GM19043 (cell line): ENCODE measurements around the gene ARAP1.

Source experiments
- ATAC-seq: cut with Tn5 transposase; IDR thresholded peaks from one replicate; pipeline ENCODE4 v1.9.1; 2021; ENCODE audit warnings: low read depth; ENCODE audit not compliant: unreplicated experiment

ARAP1 gene

DNA sequence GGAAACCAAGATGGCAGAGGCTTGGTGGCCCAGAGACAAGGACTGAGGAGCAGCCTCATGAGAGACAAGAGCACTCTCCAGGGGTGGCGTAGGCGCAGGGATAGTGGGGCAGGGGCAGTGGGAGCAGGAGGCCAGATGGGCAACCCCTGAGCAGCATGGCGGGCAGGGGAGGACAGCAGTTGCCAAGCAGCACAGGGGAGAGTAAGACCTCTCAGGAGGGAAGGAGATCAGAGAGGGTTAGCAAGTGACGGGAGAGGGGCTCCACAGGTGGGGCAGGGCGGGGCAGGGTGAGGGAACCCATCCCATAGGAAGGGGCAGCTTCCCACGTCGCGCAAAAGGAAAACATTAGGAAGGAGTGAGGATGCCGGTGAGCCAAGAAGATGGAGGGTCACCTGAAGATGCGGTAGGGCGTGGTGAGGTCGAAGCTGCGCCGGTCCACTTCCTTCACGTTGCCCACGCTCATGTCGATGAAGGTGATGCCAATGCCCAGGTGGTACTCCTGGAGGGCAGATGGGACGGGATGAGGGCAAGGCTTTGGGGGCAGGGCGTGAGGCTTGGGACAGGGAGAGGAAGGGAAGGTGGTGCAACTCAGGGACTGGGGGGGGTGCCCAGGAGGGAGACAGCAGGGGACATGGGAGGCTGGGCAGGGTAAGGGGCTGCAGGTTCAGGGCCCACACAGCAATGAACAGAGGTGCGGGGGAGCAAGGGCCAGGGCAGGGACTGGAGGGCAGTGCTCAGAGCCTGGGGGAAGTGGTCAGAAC lies 42.5 kb downstream of the ARAP1 start:
- no peak for ATAC-seq

DNA sequence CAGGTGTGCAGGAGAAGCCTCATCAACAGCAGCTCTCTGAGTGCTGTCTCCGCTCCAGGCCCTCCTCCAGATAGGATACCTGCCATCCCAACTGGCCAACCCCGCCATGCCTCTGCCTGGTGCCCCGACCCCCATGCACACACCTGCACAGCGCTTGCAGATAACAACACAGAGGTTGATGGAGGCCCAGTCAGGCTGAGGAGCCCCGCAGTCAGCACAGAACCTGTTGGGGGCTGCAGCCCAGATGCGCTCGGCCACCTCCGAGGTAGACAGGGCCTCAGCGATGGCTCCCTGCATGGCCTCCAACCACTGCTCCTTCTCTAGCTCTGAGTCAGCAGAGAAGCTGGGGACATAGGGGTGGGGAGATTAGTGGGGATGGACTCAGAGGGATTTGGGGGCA lies 45.2 kb downstream of the ARAP1 start:
- ATAC-seq: no peak

DNA sequence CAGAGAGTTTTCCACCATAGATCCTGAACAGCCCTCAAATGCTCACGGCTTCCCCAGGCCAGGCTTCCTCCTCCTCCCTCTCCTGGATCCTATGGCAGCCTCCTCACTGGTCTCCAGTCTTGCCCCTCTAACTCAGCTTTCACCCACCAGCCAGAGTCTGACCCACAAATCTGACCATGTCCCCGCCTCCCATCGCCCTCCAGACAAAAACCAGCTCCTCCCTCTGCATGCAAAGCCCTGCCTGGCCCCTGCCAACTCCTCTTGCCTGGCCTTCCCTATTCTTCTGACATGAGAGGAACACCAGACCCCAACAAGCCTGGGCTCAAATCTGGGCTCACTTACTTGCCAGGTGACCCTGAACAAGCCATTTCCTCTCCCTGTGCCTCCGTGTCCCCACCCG lies 45.6 kb downstream of the ARAP1 start:
- no peak for ATAC-seq

DNA sequence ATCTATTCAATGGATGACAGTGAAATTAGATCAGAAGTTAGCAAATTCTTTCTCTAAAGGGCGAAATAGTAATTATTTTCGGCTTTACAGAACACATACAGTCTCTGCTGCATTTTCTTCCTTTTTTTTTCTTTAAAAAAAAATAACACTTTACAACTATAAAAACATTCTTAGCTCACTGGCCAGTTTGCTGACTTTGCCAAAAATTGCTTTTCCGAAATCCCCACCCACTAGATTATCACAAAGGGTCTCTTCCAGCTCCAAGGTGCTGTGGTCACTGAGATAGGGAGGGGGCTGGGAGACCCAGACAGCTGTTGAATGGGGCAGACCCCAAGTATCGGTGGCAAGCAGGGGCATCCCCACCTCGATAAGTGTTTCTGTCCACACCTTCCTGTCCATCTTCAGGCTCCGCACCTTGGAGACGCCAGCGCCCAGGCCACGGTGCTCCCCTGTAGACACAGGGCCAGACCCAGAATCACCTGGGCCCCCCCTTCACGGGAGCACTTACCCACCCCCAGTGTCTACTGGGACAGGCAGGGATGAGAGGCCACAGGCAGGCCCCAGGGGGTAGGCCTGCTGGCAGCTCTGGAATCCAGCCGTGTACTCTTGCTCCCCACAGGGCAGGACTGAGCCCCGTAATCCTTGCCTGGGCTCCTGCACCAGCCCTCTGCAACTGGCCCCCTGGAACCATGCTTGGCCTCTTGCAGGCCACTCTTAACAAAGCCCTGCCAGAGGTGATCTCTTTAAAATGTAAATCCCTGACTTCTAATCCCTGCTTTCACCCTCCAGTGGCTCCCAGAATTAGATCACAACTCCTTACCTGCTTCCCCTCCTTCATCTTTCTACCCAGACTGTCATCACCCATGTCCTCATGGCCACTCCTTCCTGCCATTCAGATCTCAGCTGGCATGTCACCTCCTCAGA lies 46.5 kb downstream of the ARAP1 start:
- ATAC-seq: no peak

DNA sequence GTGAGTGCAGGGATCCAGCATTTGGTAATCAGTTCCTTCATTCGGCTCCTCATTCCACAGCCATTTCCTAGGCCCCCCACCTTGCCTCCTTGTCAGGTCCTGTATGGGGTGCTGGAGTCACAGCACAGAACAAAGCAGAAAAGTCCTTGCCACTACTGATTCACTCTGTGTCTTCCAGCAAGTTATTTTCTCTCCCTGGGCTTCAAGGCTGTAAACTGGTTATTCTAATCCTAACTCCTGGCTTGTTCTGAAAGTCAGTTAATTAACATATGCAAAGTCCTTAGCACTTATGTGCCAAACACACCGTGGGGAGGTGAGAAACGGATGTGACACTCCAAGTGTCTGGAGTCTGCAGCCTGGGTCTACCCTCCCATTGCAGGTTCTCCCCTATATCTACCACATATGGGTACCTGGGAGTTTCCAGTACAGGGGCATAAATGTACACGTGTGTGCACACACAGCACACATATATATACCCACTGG lies 47.4 kb downstream of the ARAP1 start:
- no peak for ATAC-seq

DNA sequence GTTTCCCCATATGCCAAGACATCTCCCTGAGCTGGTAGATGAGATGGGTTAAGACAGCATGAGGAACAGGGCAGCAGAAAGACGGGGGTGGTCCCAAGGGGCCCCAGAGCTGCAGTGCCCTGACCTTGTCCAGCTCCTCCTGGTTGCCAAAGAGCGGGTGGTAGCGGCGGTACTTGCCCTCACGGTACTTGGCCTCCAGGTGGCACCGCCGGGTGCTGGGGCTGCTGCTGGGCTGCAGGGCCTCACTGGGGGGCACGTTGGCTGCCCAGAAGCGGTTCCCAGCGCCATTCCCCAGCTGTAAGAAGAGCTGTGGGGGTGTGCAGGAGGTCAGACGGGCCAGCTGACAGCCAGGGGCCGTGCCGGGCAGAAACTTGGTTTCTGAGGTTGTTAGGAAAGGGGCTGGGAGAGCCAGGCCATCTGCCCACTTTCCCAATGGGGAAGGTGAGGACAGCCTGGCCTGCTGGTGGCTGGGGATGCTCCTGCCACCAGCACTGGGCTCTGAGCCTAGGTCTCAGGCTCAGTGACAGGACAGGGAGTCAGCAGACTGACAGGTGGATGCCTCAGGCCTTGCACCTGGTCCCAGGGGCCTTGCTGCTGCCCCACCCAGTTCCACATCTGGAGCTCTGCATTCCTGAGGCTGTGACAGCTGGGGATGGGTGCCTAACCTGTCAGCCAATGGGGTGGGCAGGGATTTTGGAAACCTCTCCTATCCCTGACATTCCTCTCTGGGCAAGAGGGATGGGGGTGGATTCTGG lies 48.0 kb downstream of the ARAP1 start:
- ATAC-seq: no peak

DNA sequence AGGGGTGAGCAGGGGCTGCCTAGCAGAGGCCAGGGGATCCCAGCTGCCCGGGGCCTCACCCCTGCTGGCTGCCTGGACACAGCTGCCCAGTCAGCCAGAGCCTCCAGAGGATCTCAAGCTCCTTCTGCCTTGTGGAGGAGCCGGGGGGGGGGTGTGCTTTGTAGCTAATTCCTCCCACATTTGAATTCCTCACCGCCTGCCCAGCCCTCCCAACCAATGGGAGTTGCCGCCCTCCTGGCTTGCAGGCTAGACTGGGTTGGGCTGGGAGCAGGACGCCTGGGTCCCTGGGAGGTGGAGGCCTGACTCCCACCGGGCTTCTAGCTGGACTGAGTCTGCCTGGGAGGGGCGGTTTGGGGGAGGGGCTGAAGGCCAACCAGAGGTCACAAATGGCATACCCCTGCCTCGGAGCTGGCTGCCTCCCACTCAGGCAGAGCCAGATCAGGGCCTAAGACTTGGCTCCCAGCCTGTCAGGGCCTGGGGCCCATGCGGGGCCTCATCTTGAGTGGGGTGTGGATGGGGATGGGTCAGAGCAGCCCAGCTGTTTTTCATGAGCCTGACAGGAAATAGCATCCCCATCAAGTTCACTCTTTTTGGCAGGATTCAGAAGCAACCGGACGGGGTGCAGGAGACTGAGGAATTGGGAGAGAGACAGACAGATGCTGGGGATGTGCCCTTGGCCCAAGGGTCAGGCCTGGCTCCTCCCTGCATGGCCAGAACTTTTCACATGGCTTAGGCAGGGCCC lies 48.8 kb downstream of the ARAP1 start:
- ATAC-seq: no peak

DNA sequence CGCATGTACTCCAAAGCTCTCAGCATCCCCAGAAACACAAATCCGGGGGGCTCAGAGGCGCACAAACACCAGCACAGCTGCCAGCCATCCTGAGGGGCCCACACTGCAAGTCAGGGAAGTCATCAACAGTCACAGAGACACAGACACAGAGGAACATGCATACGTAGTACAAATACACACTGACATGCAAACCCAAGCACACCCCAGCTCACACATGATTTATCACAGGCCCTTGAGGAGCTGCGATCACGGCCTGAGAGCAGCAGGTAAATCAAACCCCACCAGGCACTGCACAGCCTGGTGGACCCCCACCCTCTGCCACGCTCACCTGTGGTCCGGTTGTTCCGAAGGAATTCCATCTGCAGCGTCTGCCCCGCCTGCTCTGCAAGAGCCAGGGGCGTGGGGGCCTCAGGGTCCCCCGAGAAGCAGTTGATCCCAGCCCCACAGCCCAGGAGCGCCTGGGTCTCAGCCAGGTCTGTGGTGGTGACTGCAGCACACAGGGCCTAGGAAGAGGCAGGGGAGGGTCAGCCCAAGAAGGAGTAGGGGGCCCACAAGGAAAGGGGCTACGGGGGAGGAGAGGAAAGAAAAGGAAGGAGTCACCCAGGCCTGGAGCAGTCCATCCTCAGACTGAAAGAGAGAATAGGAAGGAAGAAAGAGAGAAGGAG lies 49.5 kb downstream of the ARAP1 start:
- ATAC-seq: no peak

DNA sequence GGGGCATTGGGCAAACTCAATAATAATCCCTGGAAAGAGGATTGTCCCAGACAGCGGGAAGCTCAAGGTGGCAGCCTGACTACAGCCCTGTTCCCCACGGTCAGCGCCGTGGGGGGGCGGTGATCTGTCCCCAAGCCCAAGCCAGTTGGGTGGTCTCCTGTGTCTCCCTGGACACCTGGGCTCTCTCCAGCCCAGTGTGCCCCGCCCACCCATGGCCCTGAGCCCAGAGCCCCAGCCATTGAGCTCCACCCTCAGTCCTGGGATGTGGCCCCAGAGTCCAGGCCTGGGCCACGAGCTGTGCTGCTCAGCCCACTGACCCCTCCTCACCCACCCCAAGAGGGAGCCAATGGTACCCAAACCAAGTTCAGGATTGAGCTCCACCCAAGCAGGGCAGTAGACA lies 50.1 kb downstream of the ARAP1 start:
- ATAC-seq: no peak

DNA sequence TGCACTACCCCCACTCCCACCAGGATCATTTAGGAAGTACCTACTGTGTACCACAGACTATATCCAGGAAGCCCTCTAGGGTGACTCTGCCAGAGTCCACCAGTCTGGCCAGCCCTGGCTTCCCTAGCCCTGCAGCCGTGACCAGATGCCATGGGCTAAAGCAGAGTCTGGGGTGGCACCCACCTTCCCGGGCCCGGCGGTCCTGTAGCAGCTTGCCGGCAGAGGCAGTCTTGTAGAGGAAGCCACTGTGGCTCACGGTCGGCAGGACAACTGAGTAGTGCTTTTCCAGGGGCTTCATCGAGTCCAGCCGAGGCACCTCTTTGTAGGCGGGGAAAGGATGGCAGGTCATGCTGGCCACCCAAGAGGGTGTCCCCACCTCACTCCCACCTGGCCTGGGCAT lies 50.7 kb downstream of the ARAP1 start:
- ATAC-seq: no peak

DNA sequence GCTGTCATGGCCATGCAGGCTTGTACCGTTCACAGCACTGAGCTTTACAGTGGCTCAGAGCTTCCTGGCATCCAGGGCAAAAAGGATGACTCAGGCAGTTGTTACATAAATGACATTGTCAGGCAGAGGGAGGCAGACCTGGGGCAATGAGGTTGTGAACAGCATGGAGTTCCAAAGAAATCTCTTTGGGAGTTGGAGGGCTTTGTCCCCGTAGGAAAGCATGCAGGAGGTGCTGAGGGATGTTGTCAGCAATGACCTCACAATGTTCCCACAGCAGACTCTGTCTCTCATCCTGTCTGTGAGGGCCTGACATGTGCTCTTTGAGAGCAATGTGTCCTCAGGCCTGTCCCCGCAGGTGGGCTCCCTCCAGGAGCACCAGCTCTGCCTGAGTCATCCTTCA lies 52.1 kb downstream of the ARAP1 start:
- no peak for ATAC-seq

DNA sequence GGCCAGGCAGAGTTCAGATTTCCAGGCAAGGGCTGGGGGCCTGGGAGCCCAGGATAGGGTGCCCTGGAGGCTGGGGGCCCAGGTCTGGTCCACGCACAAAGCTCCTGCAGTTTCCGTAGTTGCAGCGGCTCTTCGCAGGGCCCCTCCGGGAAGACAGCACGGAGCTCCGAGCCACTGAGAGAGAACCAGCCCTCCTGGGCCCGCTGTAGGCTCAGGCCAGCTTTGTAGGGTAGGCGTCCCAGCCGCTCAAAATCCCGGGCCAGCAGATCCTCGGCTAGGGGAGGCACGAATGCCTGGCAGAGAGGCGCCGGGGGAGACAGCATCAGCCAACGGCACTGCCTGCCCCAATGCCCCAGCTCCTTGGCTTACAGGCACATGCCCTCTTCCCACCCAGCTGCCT lies 54.4 kb downstream of the ARAP1 start:
- no peak for ATAC-seq

DNA sequence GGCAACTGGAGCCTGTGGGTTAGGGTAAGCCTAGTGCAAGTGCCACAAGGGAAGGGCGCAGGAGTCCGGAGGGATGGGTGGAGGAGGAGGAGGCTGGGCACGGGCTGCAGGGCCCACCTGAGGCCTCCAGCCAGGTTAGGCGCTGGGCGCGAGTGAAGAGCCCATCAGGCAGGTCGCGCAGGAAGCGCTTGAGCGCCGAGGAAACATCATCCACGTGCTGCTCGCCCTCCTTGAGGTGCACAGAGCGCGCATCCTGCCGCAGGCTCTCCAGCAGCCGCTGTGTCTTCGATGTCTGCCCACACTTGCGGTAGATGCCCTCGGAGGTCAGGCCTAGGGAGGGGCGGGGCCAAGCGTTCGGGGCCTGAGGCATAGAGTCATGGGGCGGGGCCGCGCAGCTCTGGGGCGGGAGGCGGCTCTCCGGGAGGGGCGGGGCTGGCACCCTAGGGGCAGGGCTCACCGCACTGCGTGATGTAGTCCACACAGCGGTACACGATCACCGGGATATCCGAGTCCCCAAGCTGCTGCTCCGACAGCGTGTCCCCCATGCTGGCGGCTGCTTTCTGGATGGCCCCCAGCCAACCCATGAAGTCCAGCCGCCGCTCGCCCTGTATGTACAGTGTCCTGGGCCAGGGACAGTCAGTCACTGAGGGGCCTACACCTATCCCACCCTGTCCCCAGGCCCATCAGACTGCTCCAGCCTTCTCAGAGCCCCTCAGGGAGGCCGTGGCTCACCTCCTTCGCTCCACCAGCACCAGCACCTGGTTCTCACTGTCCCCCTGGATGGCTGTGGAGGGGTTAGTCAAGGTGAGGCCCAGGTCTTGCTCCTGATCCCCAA lies 55.1 kb downstream of the ARAP1 start:
- no peak for ATAC-seq

DNA sequence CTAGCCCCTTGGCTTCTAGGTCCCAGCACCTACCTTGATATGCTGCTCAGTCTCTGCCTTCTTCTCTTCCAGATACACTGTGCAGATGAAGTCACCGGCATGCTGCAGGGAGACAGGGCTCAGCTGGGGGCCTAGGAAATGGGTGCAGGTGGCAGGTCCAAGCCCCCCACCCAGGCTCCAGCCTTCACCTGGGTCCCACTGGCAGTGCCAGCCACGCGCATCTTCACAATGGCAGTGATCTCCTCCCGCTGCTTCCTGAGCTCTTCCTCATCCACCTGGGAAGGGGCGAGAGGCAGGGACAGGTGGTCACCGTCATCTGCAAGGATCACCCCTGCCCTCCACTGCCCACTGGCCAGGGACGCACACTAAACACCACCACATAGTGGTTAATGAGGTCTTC lies 56.9 kb downstream of the ARAP1 start:
- ATAC-seq: no peak

DNA sequence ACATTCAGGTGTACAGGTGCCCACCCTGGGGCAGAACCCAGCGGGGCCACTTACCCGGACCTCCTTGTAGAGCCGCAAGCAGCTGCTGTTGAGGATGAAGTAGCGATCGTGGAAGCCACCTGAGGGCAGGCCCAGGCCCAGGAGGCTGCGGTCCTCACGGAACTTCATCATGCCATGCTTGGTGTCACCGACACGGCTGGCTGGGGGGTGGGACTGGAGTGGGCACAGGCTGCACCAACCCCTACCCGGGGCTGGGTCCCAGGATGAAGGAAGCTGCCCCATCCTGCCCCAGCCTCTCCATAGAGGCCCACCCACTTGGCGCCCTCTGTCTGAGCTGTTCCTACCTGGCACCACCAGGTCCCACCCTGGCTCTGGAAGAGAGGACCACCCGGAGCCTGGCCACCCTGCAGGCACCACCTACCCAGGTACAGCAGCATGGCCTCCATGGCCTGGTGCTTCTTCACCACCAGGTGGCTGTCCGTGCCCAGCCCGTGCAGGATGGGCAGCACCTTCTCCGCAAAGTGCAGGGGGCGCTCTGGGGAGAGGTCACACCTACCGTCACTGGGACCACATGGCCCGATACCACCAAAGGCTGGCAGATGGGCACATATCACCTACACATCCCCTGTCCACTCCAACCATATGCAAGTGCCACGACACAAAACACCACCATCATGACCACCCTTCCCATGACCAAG lies 58.8 kb downstream of the ARAP1 start:
- ATAC-seq: no peak

DNA sequence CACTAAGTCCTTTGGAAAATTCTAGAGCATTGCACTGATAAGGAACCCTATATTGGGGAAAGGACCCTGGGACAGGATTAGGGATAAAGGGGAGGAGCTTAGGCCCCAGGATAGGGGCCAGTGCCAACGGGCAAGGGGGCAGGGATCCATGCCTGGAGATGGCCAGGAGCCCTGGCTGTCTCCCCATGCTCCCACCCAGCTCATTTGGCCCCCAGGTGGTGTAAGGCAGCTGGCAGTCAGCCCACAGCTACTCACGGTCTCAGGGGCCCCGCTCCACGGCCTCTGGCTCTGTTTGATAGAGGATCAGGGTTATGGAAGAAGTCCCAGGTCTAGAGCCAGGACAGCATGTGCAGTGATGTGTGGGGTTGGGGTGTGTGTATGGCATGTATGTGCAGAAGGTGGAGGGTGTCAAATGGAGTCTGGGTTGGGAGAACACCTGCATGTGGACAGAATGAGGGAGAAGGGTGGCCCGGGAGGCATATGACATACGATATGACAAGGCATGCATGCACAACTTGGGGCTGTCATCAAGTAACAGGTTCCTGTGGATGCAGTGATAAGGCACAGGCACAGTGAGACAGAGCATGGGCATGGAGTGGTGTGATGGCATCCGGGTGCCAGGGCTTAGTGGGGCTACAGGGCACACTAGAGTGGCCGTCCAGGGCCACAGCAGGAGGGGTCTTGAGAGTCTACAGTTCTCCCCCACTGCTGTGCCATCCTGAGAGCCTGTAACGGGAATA lies 59.5 kb downstream of the ARAP1 start:
- no peak for ATAC-seq

DNA sequence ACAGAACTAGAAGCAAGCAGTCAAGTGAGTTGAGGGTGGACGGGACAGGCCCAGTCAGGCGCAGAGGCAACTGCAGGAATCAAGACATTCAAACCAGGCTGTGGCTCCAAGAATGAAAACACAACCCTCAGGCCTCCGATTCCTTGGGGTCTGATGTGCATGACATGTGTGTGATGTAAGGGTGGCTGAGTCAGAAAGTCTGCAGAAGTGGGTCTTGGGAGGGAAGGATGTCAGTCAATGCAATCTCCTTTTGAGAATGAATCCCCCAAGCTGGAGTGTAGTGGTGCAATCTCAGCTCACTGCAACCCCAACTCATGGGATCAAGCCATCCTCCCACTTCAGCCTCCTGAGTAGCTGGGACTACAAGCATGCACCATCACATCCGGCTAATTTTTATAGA lies 62.0 kb downstream of the ARAP1 start:
- ATAC-seq: no peak

DNA sequence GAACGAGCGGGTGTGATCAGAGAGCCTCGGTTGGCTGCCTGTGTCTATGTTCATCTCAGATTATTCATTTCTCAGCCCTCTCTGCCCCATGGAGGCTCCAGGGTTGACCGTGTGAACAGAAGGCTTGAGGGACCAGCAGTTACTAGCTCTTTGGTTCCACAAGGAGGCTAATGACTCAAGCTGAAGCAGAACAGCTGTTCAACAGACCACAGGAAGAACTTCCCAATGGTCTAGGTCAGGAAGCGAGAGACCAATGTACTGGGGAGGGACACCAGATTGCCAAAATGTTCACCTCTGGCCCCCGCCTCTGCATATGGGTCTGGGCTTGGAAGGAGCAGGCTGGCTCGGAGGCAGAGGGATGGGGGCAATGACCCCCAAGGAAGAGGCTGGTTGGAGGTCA lies 63.3 kb downstream of the ARAP1 start:
- no peak for ATAC-seq
